Raji (cell line): ENCODE data around the gene OR4K14.

Experiments
- POLR2A ChIP-seq: IDR thresholded peaks from 2 replicates; pipeline ENCODE4 v1.6.1; 2011; ENCODE audit warnings: low read depth, low read length, control low read depth; ENCODE audit not compliant: insufficient read depth

OR4K14 gene, protein sequence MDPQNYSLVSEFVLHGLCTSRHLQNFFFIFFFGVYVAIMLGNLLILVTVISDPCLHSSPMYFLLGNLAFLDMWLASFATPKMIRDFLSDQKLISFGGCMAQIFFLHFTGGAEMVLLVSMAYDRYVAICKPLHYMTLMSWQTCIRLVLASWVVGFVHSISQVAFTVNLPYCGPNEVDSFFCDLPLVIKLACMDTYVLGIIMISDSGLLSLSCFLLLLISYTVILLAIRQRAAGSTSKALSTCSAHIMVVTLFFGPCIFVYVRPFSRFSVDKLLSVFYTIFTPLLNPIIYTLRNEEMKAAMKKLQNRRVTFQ

GRCh38 chr14:20019257-20019865 lies at the start of gene OR4K14:
Gene OR4K14 (minus strand): TSS chr14:20019307. CDS start chr14:20015193, 4,114 bp downstream.
- TF ChIP-seq POLR2A, result no peak

DNA sequence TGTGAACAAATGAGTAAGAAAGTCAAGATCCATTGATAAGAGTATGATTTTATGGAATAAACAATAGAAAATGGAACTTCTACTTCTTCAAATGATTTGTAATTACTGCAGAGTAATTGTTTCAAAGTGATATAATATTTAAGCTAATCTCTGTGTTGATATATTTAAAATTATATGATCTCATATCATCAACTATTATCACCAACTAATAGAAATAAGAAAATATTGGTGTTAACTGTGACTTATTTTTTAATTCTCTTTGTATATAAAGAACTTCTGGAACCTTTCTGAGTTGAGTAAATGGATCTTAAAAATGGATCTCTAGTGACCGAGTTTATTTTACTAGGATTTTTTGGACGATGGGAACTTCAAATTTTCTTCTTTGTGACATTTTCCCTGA lies 40.6 kb upstream of the OR4K14 start, which contains the start of gene OR4L1:
TSS of gene OR4L1 (plus strand) at position 301 of the 400 bp plus-strand sequence. CDS start at position 301, 0 bp downstream.
- TF ChIP-seq POLR2A, result no peak

GRCh38 chr14:20048202-20048601 lies 29.1 kb upstream of the OR4K14 start:
- no peak for TF ChIP-seq POLR2A

DNA sequence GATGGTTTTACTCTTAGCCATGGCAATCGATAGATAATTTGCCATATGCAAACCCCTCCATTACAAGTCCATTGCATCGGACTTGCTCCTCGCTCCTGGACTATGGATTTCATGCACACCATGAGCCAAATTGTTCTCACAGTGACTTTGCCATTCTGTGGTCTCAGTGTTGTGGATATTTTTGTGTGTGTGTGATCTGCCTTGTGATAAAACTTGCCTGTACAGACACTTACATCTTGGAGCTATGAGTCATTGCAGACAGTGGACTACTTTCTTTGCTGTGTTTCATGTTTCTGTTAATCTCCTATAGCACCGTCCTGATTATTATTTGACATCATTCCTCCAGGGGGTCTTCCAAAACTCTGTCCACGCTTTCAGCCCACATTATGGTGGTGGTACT lies 25.1 kb upstream of the OR4K14 start:
- no peak for TF ChIP-seq POLR2A

DNA sequence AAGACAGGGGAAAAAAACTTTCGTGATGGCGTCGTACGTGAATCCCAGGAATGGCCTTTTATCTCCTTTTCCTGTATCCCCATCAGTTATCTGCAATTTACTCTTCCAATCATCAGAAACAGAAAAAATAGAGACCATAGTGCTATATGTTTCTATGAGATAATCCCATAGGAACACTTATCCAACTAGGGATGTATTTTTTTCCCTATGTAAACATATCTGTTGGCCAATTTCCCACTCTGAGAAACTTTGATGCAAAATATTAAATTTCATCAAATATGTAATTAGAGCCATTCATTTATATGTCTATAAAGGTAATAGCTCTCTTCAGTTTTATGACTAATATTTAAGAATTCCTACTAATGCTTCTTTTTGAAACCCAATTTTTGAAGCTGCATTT lies 16.8 kb upstream of the OR4K14 start, which contains the start of gene OR4K13:
TSS of gene OR4K13 (minus strand) at position 101 of the 400 bp plus-strand sequence. CDS start 1,280 bp downstream, outside the sequence.
- TF ChIP-seq POLR2A, result no peak

DNA sequence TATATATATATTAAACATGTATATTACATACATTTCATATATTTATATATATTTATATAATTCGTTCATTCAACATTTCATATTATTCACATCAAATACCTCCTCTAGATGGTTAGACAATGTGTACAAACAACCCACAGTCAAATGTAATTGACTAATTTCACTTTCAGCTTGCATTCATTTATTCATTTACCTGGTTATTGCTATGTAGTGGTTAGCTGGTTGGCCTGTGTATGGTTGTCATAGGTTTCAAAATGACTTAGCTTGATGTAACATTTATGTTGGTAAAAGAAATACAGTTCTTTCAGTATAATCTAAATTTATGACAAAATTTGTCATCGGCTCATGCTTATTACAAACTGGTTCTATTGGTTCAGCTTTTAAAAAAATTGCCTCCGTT lies 16.3 kb upstream of the OR4K14 start:
- TF ChIP-seq POLR2A, result no peak

DNA sequence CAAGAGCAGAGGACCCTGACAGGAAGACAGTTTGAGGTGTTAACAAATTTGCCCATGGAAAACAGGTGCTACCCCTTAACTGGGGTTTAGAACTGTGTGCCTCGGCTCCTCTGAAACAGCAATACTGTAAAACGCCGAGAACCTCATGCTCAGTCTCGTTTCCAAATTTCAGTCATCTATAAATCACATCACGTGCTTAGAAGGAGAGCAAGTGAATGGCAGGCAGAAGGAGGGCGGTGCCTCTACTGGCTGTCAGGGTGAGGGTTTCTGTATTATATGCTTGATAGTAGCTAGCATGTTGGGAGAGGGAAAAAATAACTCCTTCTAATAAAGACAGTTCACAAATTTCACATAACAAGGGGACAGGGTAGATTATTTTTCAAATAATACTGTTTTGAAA lies 12.0 kb upstream of the OR4K14 start:
- no peak for TF ChIP-seq POLR2A

- no peak for TF ChIP-seq POLR2A
These were observed 11.0 kb downstream of the OR4K14 start for GRCh38 chr14:20008156-20008555.

DNA sequence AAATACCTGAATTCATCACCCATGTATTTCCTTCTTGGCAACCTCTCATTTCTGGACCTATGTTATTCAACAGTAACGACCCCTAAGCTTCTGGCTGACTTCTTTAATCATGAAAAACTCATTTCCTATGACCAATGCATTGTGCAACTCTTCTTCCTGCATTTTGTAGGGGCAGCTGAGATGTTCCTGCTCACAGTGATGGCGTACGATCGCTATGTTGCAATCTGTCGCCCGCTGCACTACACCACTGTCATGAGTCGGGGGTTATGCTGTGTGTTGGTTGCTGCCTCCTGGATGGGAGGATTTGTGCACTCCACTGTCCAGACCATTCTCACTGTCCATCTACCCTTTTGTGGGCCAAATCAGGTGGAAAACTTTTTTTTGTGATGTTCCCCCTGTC lies 16.8 kb downstream of the OR4K14 start:
- TF ChIP-seq POLR2A, result no peak

DNA sequence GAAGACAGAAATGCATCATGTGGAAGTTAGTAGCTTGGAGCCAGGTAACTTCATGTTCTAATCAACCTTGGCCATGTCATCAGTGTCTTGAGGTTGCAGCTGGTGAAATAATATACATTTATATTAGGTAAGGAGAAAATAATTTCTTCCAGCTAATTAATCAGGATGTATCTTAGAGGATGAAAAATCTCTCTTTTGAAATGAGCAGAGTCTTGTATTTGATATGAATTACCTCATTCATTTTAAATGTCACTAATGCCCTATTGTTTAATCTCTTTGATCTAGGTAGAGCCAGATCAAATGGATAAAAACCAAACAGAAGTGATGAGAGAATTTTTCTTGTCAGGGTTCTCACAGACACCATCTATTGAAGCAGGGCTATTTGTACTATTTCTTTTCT lies 17.2 kb downstream of the OR4K14 start, which contains the start of gene OR4Q2:
TSS of gene OR4Q2 (plus strand) at position 301 of the 400 bp plus-strand sequence.
- TF ChIP-seq POLR2A, result no peak

DNA sequence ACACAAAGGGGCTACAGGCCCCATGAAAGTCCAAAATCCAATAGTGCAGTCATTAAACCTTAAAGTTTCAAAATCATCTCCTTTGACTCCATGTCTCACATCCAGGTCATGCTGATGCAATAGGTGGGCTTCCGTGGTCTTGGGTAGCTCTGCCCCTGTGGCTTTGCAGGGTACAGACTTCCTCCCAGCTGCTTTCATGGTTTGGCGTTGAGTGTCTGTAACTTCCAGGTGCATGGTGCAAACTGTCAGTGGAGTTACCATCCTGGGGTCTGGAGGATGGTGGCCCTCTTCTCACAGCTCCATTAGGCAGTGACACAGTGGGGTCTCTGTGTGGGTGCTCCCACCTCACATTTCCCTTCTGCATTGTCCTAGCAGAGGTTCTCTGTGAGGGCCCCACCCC lies 25.7 kb downstream of the OR4K14 start:
- no peak for TF ChIP-seq POLR2A

GRCh38 chr14:19975291-19975690 lies 43.8 kb downstream of the OR4K14 start, which contains the start of gene OR4K15:
Gene OR4K15 (plus strand): TSS chr14:19975591. CDS start chr14:19975591, 0 bp downstream.
- no peak for TF ChIP-seq POLR2A

DNA sequence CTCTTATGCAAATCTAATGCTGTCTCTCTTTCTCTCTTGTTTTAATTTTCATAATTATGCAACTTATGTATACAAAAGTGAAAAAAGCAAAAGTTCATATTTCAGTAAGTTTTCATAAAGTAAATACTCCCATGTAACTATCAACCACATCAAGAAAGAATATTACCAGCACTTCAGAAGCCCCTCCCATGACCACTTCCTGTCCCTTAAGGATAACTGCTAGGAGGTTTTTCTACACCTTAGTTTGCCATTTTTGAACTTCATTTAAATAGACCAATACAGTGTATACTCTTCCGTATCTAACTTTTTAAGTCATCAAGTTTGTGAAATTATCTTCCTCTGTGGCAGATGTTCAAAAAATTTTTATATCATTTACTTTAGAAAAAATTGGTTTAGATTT lies 44.3 kb downstream of the OR4K14 start:
- TF ChIP-seq POLR2A, result no peak
